HG03457 (cell line): ENCODE results near the gene LSAMP.

Source experiments
- ATAC-seq: cut with Tn5 transposase; IDR thresholded peaks from one replicate; pipeline ENCODE4 v1.9.1; 2021; ENCODE audit warnings: moderate number of reproducible peaks; ENCODE audit not compliant: unreplicated experiment

LSAMP gene

DNA sequence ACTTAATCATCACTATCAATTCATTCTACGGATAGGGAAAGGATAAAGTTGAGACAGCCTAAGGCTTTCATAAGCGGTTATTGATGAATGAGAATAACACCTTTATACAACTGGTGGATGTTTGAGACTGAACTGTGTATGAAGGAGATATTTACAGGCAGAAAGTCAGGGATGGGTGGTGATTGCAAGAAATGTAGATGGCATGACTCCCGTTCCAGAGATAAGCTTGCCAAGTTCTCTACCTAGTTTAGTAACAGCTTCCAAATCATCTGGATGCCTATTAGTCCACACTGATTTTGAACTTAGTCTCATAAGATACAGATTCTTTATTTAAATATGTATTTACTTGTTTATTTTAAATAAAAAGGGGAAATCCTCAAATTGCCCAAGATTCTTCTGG, 463.2 kb downstream of the LSAMP start:
- ATAC-seq, result no peak

DNA sequence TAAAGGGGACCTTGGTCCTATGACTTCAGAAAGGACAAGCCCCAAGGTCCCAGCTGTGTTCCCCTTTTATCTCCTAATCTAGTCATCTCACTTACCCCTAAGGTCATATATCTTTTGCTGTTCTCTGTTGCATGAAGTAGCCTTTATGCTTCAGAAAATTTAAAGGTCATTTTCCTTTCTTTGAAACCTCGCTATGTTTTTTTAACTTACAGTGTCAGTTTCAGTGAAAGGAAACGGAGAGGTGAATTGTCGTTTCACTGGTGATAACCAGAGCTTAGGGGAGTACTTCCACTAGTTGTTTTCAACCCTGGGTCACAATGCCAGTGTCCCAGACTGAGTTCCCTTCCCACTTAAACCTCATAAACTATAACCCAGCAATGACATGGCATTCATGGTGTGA, 464.6 kb downstream of the LSAMP start:
- ATAC-seq, result no peak

DNA sequence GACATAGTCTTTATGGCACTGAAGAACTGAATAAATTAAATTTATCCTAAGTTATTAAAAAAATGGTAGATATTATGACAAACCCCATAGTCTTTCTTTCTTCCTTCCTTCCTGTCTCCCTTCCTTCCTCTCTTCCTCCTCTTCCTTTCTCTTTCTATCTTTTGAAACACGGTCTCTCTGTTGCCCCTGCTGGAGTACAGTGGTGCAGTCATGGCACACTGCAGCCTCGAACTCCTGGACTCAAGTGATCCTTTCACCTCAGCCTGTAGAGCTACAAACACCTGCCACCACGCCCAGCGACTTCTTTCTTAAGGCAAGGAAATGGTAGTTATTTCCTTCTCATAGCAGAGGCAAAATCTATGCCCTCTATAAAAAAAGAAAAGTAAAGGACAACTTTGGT, 467.4 kb downstream of the LSAMP start:
- no peak for ATAC-seq

DNA sequence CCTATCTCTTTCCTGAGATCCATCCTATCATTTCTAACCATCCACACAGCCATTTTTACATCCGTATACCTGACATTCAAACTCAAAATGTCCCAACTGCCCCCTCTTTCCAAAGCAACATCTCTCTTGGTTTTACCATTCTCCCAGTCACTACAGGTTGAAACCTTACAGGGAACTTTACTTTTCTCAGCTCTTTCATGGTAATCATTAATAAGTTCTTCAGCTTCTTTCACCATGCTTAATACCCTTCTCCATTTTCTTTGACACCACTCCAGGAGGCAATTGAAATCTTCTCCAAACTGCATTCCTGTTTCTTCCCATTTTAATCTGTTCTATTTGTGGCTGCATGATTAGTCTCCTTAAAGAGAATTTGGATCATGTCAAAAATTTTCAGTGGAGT, 469.5 kb downstream of the LSAMP start:
- no peak for ATAC-seq

DNA sequence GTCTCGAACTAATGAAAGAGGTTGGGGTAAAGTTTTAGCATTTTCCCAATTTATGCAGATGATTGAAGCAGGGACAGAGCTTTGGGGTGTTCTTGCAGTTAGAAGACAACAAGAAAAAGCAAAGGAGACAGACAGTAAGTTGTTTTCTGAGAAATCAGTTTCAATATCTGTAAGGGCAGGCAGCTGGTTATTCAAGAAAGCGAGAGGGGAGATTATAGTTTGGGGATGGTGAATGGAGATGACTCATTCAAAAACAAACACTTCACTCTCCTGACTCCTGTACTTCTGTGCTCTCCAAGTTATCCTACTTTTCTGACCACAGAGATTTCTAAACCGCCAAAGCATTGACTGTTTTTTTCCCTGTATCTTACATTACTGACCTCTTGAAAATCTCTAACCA, 469.9 kb downstream of the LSAMP start:
- ATAC-seq, result no peak

DNA sequence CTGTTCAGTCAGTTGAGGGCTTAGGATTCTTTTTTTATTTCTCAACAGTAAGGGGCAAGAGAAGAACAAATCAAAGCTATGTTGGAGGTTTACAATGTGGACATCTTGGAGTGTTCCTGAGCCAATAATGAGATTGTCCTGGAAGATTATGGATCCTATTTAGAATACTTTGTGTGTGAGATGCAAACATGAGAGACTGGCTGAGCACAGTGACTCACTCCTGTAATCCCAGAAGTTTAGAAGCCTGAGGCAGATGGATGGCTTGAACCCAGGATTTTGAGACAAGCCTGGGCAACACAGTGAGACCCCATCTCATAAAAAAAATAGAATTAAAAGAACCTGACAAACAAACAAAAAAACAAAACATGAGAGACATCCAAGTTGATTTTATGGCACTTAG, 470.3 kb downstream of the LSAMP start:
- ATAC-seq, result no peak

DNA sequence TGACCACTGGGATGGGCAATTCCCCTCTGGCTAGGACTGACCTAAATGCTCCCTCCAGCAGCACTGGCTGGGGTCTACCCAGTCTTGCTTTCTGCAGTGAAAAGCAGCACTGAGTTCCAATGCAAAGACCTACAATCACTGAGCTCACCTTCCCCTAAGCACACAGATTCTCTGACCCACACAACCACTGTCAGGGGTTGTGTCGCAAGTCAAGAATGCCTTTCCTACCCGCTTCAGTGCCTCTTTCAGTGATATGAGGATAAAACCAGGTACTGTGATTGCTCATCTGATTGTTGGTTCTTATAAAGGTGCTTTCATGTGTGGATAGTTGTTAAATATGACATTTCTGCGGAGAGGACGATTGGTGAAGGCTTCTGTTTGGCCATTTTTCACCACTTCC, 476.4 kb downstream of the LSAMP start:
- ATAC-seq, result no peak

DNA sequence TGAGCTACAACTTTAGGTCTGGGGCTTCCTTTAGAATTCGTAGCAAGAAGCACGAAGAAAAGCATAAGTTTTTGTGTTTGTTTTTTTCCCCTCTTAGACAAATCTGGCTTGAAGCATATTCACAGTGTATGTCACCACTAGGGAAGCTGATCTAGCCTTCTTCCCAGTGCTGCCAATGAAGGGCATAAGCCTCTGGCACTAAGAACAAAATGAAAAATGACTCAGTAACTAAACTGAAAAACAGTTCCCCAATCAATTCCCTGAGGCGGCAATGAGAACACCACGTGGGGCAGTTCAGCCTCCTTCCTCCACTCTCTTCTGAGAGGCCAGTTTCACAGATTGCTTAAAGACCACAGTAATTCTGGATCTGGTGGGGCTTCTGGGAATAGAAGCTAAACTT, 483.9 kb downstream of the LSAMP start:
- no peak for ATAC-seq

DNA sequence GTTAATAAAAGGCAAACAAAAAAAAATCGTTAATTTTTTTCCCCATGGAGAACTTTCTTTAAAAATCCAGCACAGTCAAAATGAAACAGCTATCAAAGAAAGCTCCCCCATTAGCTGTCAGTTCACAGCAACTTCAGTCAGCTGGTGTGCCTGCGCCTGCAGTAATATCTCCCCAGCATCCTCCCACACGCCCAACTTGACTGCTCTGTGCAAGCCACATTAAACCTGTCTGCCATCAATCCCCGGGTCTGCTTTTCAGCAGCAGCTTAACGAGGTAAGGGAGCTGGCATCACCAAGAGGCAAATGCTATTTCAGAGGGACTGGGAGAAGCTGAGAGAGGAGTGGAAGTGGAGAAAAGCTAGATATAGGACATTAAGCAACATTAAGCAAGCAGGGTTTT, 484.5 kb downstream of the LSAMP start:
- ATAC-seq, result no peak

DNA sequence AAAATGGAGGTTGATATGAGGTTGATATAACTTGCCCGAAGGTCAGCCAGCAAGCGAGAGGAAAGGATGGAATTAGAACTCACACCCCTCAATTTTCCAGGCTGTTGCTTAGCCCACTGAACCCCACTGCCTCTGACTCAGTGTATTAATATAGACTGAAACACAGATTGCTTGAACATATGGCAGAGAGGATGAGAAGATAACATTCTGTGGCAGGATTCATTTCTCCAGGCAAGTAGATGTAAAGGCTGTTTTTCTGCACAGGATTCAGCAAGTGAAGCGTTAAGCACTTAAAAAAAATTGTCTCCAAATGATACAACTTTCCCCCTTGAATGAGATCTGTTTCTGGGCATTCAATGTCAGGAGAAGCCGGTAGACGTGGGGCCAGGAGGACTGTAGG, 486.8 kb downstream of the LSAMP start:
- no peak for ATAC-seq

DNA sequence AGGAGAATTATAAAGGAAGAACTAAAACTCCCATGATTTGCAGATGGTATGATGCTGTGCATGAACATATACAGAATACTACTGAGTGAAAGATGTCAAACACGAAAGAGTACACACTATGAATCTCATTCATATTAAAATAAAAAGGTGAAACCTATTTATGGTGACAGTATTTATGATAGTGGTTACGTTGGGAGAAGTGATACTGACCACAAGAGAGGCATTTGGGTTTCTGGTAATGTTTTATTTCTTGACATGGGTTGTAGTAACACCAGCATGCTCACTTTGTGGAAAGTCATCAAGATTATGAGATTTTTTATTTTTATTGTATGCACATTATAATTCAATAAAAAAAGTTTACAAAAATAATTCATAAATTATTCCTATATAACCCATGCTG, 498.0 kb downstream of the LSAMP start:
- ATAC-seq, result no peak

DNA sequence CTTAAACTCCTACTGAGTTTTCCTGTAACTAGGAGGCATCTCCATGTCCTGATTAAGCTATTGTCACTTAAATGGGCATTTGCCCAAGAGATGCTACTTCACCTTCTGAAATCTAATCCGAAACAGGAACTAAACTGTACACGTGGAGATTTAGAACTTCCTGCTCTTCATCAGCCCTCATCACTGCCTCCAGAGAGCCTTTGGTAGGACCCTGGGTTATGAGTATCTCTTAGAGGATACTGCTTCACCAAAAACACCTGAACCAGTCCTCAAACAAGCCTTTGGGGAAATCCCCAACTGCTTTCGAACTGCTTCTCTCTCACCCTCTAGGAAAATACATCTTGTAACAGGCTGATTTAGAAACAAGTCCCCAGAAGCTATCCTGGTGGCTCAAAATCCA, 501.7 kb downstream of the LSAMP start:
- ATAC-seq, result no peak

DNA sequence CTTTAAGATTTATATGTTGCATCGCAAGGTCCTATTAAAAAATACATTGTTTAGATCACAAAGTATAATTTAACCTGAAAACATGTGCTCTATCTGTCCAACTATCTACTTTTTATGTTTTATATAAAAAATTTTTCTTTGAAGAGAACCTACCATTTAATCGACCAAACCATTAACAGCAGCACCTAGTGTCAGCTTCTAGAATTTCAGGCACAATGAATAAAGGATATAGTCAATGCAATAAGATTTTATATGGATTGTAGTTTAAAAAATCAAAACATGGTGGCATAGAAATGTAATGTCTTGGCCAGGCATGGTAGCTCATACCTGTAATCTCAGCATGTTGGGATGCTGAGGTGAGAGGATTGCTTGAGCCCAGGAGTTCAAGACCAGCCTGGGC, 508.2 kb downstream of the LSAMP start:
- no peak for ATAC-seq

DNA sequence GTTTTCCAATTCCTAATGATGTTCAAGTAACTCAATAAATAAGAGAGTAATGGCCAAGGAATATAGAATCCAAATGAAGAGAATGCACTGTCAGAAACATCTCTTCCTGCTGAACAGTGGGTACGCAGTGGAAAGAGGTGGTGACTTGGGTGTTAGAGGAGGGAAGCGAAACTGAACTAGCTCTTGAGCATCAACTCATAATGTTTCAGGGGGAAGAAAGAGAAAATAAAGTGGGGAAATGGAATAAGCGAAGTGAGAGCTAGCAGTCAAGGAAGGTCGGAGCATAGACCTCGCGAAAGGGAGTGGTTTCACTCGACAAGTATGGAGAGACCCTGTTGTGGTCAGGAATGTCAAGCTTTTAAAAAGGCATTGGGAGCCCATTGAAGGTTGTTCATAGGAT, 512.5 kb downstream of the LSAMP start:
- no peak for ATAC-seq

DNA sequence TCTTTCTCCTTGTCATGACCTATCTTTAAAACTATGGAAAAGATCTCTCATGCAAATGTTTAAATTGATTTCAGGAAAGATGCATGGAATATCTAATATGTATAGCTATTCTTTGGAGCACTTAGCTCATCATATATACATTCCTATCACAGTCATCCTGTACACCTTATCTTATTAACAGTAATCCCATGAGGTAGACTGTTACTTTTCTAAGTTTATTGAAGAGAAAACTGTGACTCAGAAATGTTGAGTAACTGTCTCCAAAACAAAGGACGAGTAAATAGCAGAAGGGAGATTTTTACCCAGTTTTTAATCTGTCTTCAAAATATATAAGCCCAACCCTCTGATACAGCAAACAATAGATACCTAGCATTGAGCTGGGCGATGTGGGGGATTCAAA, 513.7 kb downstream of the LSAMP start:
- ATAC-seq, result no peak

DNA sequence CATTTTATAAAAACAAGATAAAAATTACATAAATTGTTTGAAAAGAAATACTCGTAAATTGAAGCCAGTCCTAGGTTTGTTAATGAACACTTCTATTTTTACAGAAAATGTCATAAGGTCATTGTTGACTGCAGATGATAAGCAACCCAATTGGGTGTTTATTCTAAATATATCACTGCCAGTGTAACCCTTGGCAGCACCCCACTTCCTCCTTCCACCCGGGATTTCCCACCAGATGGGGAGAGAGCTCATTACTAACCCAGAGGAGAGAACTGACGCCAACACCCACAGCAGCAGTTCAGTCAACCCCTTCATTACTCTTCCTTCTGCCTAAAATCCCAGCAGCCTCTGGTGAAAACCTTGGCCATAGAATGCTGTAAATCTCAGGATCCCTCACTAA, 514.4 kb downstream of the LSAMP start:
- ATAC-seq, result peak; percentile 59

DNA sequence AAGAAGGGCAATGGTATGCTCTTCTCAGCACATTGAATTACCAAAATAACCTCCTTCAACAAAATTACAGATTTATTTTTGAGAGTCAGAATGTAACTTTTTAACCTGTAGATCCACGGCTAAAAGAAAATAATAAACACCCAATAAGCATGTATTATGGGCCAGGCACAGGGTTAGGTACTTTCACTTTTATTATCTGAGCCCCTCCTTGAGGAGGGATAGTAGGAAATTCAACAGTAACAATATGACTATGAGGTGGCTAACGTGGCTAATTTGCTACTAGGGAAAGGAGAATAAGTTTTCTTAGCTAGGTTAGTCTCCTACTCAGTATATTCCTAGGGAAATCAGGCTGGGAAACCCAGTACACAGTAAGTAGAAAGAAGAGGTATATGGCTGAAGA, 515.1 kb downstream of the LSAMP start:
- no peak for ATAC-seq

DNA sequence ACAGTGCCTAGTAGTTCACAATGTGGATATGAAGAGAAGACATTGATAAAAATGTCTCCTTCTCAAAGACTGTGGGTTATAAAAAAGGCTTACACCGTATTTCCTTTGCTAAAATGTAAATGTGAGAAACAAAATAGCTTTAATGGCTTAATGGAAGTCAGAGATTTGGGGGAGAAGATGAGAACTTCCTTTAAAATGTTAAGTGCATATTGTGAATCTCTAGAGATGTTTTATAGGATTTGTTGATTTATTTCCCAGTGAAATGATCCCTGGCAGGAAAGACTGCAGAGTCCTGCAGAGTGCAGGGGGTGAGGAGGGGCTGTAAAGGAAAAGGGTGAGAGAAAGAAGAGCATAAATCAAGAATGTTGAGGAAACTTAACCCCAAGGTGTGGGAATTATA, 516.9 kb downstream of the LSAMP start:
- no peak for ATAC-seq

DNA sequence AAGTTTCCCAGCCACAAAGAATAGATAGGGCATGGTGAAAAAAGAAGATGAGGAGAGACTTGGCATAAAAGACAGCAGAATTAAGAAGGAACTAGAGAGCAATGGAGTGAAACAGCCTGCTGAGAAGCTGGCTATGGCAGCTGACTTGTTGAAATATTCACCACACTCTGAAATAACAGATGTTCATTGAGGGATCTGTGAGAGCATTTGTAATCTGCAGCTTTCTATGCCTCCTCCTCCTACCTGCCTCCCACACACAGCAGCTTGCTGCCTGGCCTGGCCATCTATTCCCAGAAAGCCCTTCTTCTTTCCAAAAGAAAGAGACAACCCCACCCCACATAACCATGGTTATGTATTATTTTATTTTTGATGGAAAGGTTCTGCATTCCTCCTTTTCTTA, 518.1 kb downstream of the LSAMP start:
- ATAC-seq, result no peak

DNA sequence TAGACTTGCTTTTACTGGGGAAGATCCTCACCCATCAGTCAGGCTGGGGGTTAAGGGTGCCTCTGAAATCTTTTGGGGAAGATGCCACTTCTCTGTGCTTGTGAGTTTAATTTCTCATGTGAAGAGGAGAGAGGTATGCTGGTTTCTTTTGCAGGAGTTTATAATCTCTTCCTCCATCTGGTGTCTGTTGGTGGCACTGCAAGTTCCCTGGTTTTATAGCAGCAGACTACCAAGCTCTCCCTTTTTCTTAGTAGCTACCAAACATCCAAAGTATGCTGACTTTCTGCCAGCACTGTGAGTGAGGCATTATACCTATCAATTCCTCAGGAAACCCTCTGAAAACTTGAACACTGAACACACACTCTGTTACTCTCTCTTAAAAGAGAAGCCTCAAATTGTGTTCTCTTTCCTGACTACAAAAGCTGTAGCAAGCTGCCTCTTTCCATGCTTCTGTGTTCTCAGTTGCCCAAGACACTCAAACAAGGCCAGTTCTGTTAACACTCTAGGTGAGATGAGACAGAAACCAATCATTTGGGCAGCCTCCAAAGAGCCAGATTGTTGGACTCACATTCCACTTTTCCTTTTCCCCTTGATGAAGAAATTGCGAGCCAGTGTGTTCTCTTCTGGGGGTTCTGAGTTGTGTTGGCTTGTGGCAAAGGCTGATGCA, 522.5 kb downstream of the LSAMP start:
- ATAC-seq, result no peak

DNA sequence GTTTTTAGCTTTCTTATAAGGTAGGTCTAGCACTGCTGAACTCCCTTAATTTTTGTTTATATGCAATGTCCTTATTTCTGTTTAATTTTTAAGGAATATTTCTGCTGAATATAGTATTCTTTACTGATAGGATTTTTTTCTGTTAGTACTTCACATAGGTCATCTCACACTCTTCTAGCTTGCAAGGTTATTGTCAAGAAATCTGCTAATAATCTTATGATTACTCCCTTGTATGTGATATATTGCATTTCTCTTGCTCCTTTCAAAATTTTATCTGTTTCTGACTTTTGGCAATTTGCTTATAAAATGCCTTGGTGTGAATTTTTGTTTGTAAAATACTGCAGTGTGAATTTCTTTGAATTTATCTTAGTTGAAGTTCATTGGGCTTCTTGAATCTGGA, 523.6 kb downstream of the LSAMP start:
- ATAC-seq, result no peak

DNA sequence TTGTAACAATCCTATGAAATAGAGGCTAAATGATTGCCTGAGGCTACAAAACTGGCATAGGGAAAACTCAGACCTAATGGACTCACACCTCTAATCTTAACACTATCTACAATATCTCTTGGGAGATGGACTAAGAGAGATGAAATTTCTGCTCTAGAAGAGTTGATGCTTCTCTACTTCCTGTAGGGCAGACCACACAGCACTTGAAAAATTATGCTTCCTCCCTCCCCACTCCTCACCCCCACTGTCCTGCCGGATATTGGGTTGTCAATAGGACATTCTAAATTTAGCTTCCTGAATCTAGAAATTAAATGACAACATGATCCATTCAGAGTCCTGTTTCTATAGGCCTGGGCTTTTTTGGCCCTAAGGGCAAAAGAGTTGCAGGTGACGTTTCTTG, 526.4 kb downstream of the LSAMP start:
- ATAC-seq, result no peak

DNA sequence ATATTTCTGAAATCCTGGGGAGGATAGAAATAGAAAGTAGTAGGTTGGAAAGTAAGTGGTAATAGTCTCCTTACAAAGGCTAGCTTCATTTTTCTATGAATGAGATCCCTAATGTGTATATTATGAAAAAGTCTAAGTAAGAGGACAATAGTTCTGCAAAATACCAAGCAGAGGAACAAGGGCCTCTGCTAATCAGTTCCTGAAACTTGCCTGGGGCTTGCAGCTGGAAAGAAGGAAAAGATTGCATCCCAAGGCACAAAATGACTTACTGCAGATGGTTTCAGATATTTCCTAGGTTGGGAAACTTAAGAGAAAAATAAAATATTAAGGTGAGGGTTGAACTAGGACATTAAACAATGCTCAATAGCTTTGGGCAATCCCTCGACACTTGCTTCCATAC, 528.4 kb downstream of the LSAMP start:
- ATAC-seq, result no peak

DNA sequence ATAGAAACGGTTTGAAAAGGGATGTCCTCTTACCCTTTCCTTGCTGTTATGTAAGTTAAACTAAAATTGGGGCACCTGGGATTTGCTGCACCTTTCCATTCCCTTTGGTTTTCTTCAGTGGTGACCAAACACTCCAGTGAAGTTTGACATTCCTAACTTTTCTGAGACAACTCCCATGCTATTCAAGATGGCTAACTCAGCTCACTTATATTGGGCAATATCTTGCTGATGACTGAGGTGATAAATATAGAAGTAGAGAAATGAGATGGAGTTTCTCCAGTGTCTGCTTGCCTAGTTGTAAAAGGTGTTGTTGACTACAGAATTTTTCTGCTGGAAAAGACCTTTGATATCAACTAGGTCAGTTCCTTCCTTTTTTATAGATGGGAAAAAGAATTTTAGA, 530.2 kb downstream of the LSAMP start:
- no peak for ATAC-seq
